OCI-LY3 (cell line): Measurements from ENCODE around the gene M6PR.

Experiments used
- CTCF ChIP-seq: fragments of 200-600, 300-600 bp; sonication (generic); IDR thresholded peaks from 2 replicates; pipeline ENCODE4 v1.5.1; 2014; ENCODE audit warnings: antibody characterized with exemption, low read length, low read depth
- EZH2phosphoT487 ChIP-seq: fragments of 200-600 bp; shearing (Covaris generic); IDR thresholded peaks from 2 replicates; pipeline ENCODE4 v1.6.1; 2018; ENCODE audit warnings: antibody characterized with exemption, mixed run types, low read depth

GRCh38 chr12:8949342-8950220, at the start of gene M6PR:
- TF ChIP-seq CTCF, result peak; percentile 84
- TF ChIP-seq EZH2phosphoT487, result no peak
